H1 (cell line): ENCODE results near the gene MCF2L. TPM values are rescaled to one million over a fixed set of nuclear protein-coding genes. Genes with fewer than 3 reads are reported as not detected.

Experiments
- CTCF ChIA-PET: fragments of 300-600 bp; sonication (Branson Sonifier 250); formaldehyde crosslinking; loops from one replicate; lab custom pipeline; 2021; ENCODE audit not compliant: partially characterized antibody; lab: Charles Lee
- POLR2A ChIA-PET: fragments of 300-600 bp; sonication (Branson Sonifier 250); formaldehyde crosslinking; loops from one replicate; lab custom pipeline; 2021; ENCODE audit warnings: inconsistent platforms; ENCODE audit not compliant: partially characterized antibody; lab: Charles Lee
- DNase-seq, 2 experiments: peaks; one replicate each; pipeline versions ENCODE4 v3.0.0 to v3.0.0-alpha.2; 2010 to 2022; ENCODE audit warnings: low spot score in 2 of 2, low read depth in 1 of 2, mixed read lengths in 1 of 2
- FAIRE-seq: peaks from 2 replicates; lab custom pipeline; 2011; peaks lifted over from hg19 to GRCh38; lab: Jason Lieb, UNC
- H2AFZ ChIP-seq: 2 replicates; pipeline ENCODE4 v1.8.1; 2012; ENCODE audit warnings: low read length, inconsistent platforms
- H2AK5ac ChIP-seq: 2 replicates; pipeline ENCODE4 v1.6.1; 2013; ENCODE audit warnings: low read depth, low read length
- H2BK120ac ChIP-seq: replicated peaks from 2 replicates; pipeline ENCODE3; 2013; ENCODE audit warnings: low read depth, low read length, inconsistent platforms
- H2BK12ac ChIP-seq: 2 replicates; pipeline ENCODE4 v1.6.1; 2013; ENCODE audit warnings: low read depth, low read length
- H2BK15ac ChIP-seq: 2 replicates; pipeline ENCODE4 v1.6.1; 2013; ENCODE audit warnings: low read length
- H2BK20ac ChIP-seq: 2 replicates; pipeline ENCODE4 v1.6.1; 2013; ENCODE audit warnings: low read length
- H2BK5ac ChIP-seq: 2 replicates; pipeline ENCODE4 v1.6.1; 2013; ENCODE audit warnings: low read depth, low read length
- H3K14ac ChIP-seq: 2 replicates; pipeline ENCODE4 v1.6.1; 2013; ENCODE audit warnings: inconsistent platforms; ENCODE audit not compliant: insufficient read length
- H3K18ac ChIP-seq: 2 replicates; pipeline ENCODE4 v1.6.1; 2013; ENCODE audit warnings: low read length; ENCODE audit errors: extremely low read depth
- H3K23ac ChIP-seq: 2 replicates; pipeline ENCODE4 v1.6.1; 2013; ENCODE audit warnings: inconsistent platforms; ENCODE audit not compliant: insufficient read length
- H3K23me2 ChIP-seq: 2 replicates; pipeline ENCODE4 v1.6.1; 2013; ENCODE audit warnings: low read depth, low read length
- H3K27ac ChIP-seq: 2 replicates; pipeline ENCODE4 v1.6.1; 2011; ENCODE audit warnings: low read depth, low read length, inconsistent platforms
- H3K27me3 ChIP-seq, 4 experiments: replicated peaks in 1 of 4; 1 replicate in 1 of 4; 2 replicates in 3 of 4; pipeline versions ENCODE4 v1.6.1 to v1.8.1; 2011 to 2013; ENCODE audit warnings: low read length in 3 of 4, mild to moderate bottlenecking in 3 of 4, inconsistent platforms in 2 of 4, mixed read lengths in 2 of 4, moderate library complexity in 1 of 4; ENCODE audit not compliant: control insufficient read depth in 3 of 4, insufficient read depth in 3 of 4; ENCODE audit errors: extremely low read depth in 1 of 4
- H3K36me3 ChIP-seq, 4 experiments: 2 replicates each; pipeline versions ENCODE4 v1.6.1 to v1.8.1; 2011 to 2013; ENCODE audit warnings: mild to moderate bottlenecking in 4 of 4, low read length in 3 of 4, moderate library complexity in 2 of 4, control low read depth in 1 of 4, inconsistent platforms in 1 of 4; ENCODE audit not compliant: insufficient read depth in 4 of 4, control insufficient read depth in 2 of 4
- H3K4ac ChIP-seq: replicated peaks from 2 replicates; pipeline ENCODE3; 2013; ENCODE audit warnings: low read length, low read depth, mixed read lengths, inconsistent platforms; ENCODE audit not compliant: insufficient read length
- H3K4me1 ChIP-seq, 4 experiments: replicated peaks in 1 of 4; 1 replicate in 1 of 4; 2 replicates in 3 of 4; pipeline versions ENCODE4 v1.6.1 to v1.8.1; 2011 to 2013; ENCODE audit warnings: low read length in 3 of 4, inconsistent platforms in 2 of 4, mixed read lengths in 1 of 4; ENCODE audit not compliant: insufficient read depth in 4 of 4, control insufficient read depth in 3 of 4
- H3K4me2 ChIP-seq, 2 experiments: 2 replicates each; pipeline versions ENCODE4 v1.6.1 to v1.8.1; 2011 to 2013; ENCODE audit warnings: low read depth in 2 of 2, low read length in 2 of 2, control low read depth in 1 of 2, inconsistent platforms in 1 of 2, mild to moderate bottlenecking in 1 of 2; ENCODE audit not compliant: insufficient read depth in 1 of 2
- H3K4me3 ChIP-seq, 4 experiments: fragments of 200-600, 300-600 bp in 1 of 4; sonication (generic), shearing (Covaris generic), sonication (Bioruptor Twin) in 1 of 4; 2 replicates each; pipeline versions ENCODE4 v1.5.1 to v1.8.1; 2011 to 2016; ENCODE audit warnings: low read length in 4 of 4, low read depth in 3 of 4, control low read depth in 2 of 4, inconsistent platforms in 2 of 4, mild to moderate bottlenecking in 2 of 4, mixed read lengths in 1 of 4, moderate library complexity in 1 of 4; ENCODE audit not compliant: insufficient read depth in 2 of 4; ENCODE audit errors: extremely low read depth in 1 of 4
- H3K56ac ChIP-seq: replicated peaks from 2 replicates; pipeline ENCODE3; 2013; ENCODE audit warnings: low read depth, mild to moderate bottlenecking, mixed read lengths, low read length, inconsistent platforms; ENCODE audit not compliant: insufficient read length
- H3K79me1 ChIP-seq: 2 replicates; pipeline ENCODE4 v1.6.1; 2013; ENCODE audit warnings: low read depth, low read length, control low read depth
- H3K79me2 ChIP-seq, 2 experiments: 2 replicates each; pipeline versions ENCODE4 v1.6.1 to v1.8.1; 2012 to 2013; ENCODE audit warnings: low read length in 2 of 2, mild to moderate bottlenecking in 2 of 2, inconsistent platforms in 1 of 2; ENCODE audit not compliant: insufficient read depth in 2 of 2, control insufficient read depth in 1 of 2
- H3K9ac ChIP-seq, 4 experiments: replicated peaks in 1 of 4; 1 replicate in 1 of 4; 2 replicates in 3 of 4; pipeline versions ENCODE4 v1.6.1 to v1.8.1; 2011 to 2013; ENCODE audit warnings: low read depth in 3 of 4, low read length in 3 of 4, control low read depth in 2 of 4, mild to moderate bottlenecking in 2 of 4, moderate library complexity in 2 of 4, inconsistent platforms in 1 of 4; ENCODE audit errors: extremely low read depth in 1 of 4
- H3K9me3 ChIP-seq, 2 experiments: 2 replicates each; pipeline versions ENCODE4 v1.6.1 to v1.8.1; 2012 to 2013; ENCODE audit warnings: mild to moderate bottlenecking in 2 of 2, moderate library complexity in 2 of 2, control low read depth in 1 of 2, inconsistent platforms in 1 of 2, low read depth in 1 of 2, low read length in 1 of 2, mixed read lengths in 1 of 2; ENCODE audit not compliant: insufficient read depth in 2 of 2
- H4K20me1 ChIP-seq, 2 experiments: replicated peaks in 1 of 2; 2 replicates each; pipeline versions ENCODE3 to v1.8.1; 2011 to 2013; ENCODE audit warnings: inconsistent platforms in 2 of 2, low read length in 2 of 2, mild to moderate bottlenecking in 1 of 2; ENCODE audit not compliant: insufficient read depth in 2 of 2, control insufficient read depth in 1 of 2
- H4K5ac ChIP-seq: 2 replicates; pipeline ENCODE4 v1.6.1; 2013; ENCODE audit warnings: low read length, low read depth, mixed read lengths, inconsistent platforms; ENCODE audit not compliant: insufficient read length
- H4K8ac ChIP-seq: 2 replicates; pipeline ENCODE4 v1.8.0; 2013; ENCODE audit warnings: mild to moderate bottlenecking, moderate library complexity, low read length, inconsistent platforms; ENCODE audit not compliant: insufficient read depth; ENCODE audit errors: extremely low read depth
- H4K91ac ChIP-seq: replicated peaks from 2 replicates; pipeline ENCODE3; 2013; ENCODE audit warnings: low read length, mixed read lengths, inconsistent platforms; ENCODE audit not compliant: insufficient read length
- BRCA1 ChIP-seq: IDR thresholded peaks from 2 replicates; pipeline ENCODE4 v1.6.1; 2012; ENCODE audit warnings: low read depth, low read length, improper control_type of control experiment
- CHD1 ChIP-seq: IDR thresholded peaks from 2 replicates; pipeline ENCODE4 v1.6.1; 2012; ENCODE audit warnings: low read depth, low read length, improper control_type of control experiment
- EZH2 ChIP-seq: fragments of 200-600 bp; sonication (generic); IDR thresholded peaks from 2 replicates; pipeline ENCODE4 v1.7.1; 2012; ENCODE audit warnings: low read depth, mild to moderate bottlenecking, moderate library complexity, low read length, inconsistent platforms; ENCODE audit not compliant: severe bottlenecking
- HDAC6 ChIP-seq: IDR thresholded peaks from one replicate; pipeline ENCODE4 v1.7.1; 2012; ENCODE audit warnings: low read depth, mild to moderate bottlenecking, inconsistent platforms, low read length, moderate library complexity
- JUN ChIP-seq: IDR thresholded peaks from 2 replicates; pipeline ENCODE4 v1.6.1; 2011; ENCODE audit warnings: low read depth, mild to moderate bottlenecking, improper control_type of control experiment, low read length
- MAFK ChIP-seq: IDR thresholded peaks from 2 replicates; pipeline ENCODE4 v1.6.1; 2012; ENCODE audit warnings: low read depth, mild to moderate bottlenecking, improper control_type of control experiment, low read length
- NRF1 ChIP-seq: IDR thresholded peaks from 2 replicates; pipeline ENCODE4 v1.6.1; 2011; ENCODE audit warnings: mild to moderate bottlenecking, low read depth, low read length, improper control_type of control experiment
- RAD21 ChIP-seq, 2 experiments: IDR thresholded peaks in 1 of 2; conservative IDR thresholded peaks in 1 of 2; 2 replicates each; pipeline ENCODE4 v1.6.1; 2011; ENCODE audit warnings: low read depth in 2 of 2, low read length in 2 of 2, improper control_type of control experiment in 1 of 2, inconsistent platforms in 1 of 2, mild to moderate bottlenecking in 1 of 2, moderate library complexity in 1 of 2
- RNF2 ChIP-seq: fragments of 200-900, 300-1000 bp; sonication (generic); IDR thresholded peaks from 2 replicates; pipeline ENCODE4 v1.7.1; 2016; ENCODE audit warnings: borderline replicate concordance, low read depth, mild to moderate bottlenecking, antibody characterized with exemption, low read length; ENCODE audit not compliant: poor library complexity, severe bottlenecking; ENCODE audit errors: missing control alignments
- SIX5 ChIP-seq: IDR thresholded peaks from 2 replicates; pipeline ENCODE4 v1.6.1; 2011; ENCODE audit warnings: mild to moderate bottlenecking, low read depth, low read length
- SP4 ChIP-seq: IDR thresholded peaks from 2 replicates; pipeline ENCODE4 v1.6.1; 2012; ENCODE audit warnings: low read length, inconsistent platforms
- SRF ChIP-seq: IDR thresholded peaks from 2 replicates; pipeline ENCODE4 v1.6.1; 2011; ENCODE audit warnings: mild to moderate bottlenecking, low read depth, low read length, moderate library complexity
- YY1 ChIP-seq: IDR thresholded peaks from 2 replicates; pipeline ENCODE4 v1.6.1; 2011; ENCODE audit warnings: low read depth, mild to moderate bottlenecking, low read length
- WGBS, 2 experiments: shearing (Covaris generic) in 1 of 2; methylation state at CpG; one replicate each; pipeline versions ENCODE4 v1.1.6 to v1.1.7; 2013 to 2015; ENCODE audit warnings: low lambda C conversion rate in 2 of 2, mixed read lengths in 2 of 2, inconsistent platforms in 1 of 2, low coverage in 1 of 2, missing lambda C conversion rate in 1 of 2; ENCODE audit not compliant: insufficient replicate concordance in 2 of 2, insufficient coverage in 1 of 2, insufficient read length in 1 of 2; ENCODE audit errors: extremely low coverage in 1 of 2, missing lambda C conversion rate in 1 of 2; 5-methylcytosine and 5-hydroxymethylcytosine counted together
- polyA plus RNA-seq, 7 experiments: library from polyadenylated mRNA; depleted of rRNA in 3 of 7; stranded (reverse) in 5 of 7; unstranded in 2 of 7; fragments of >200 nt in 5 of 7; fragments of 200-250 nt in 2 of 7; gene quantifications; 1 replicate in 5 of 7; 2 replicates in 1 of 7; 4 replicates in 1 of 7; pipeline versions ENCODE4 v1.2.1 to v1.2.3, GENCODE V29; 2011 to 2013; ENCODE audit warnings: missing spikeins in 2 of 7, mixed read lengths in 2 of 7
- total RNA-seq: library from RNA; stranded (reverse); fragmentation: NEBNext Ultra II Directional; extraction: Animal tissue kit (Norgen Biotek cat#: 25700); gene quantifications from 2 replicates; pipeline ENCODE4 v1.2.1, GENCODE V29; 2021
- TF ChIP-seq, protein P1 (sequence below): IDR thresholded peaks from 2 replicates; pipeline ENCODE4 v1.6.1; 2011; ENCODE audit warnings: low read length, improper control_type of control experiment

Gene MCF2L
- total and polyA plus RNA-seq, 2 of the 8 experiments (the other 6 are each of a cell fraction or from before 2014, with no cell fraction given): 10.1 to 24.4 TPM

DNA sequence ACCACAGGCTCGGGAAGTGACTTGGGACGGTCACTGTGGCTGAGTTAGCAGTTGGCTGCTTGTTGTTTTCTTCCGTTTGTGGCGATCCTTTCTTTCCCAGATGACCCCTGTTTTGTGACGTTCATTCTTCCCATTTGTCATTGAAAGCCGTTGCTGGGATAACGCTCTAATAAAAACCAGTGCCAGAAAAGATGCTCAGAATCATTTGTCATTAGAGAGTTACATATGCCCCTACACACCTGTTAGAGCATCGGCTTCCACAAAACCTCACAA, 39.3 kb upstream of the MCF2L start:
- H3K36me3 ChIP-seq: no peaks in the 10 kb centered on the region
- H3K27me3 ChIP-seq: no peaks in the 10 kb centered on the region
- no peaks in the 10 kb centered on the region for H3K79me2 ChIP-seq
- H4K8ac ChIP-seq: no peak overlapping the region
- H3K18ac ChIP-seq: no peak overlapping the region
- no peak overlapping the region for H3K14ac ChIP-seq
- H2BK15ac ChIP-seq: no peak overlapping the region
- no peak overlapping the region for H4K91ac ChIP-seq
- H3K79me1 ChIP-seq: no peaks in the 10 kb centered on the region; the same call in 1 of the 2 replicates
- H2BK120ac ChIP-seq: no peak overlapping the region
- no peak for FAIRE-seq
- DNase-seq: no peak
- ChIA-PET CTCF (interaction anchor here (1.6 to 3.6 kb wide), 5 partner anchors 9 to 55 kb away, joined by 7 to 24 read pairs (median 8); no protein-coding TSS in a partner anchor), POLR2A (interaction anchor here (1.9 kb wide), 1 partner anchor 10 kb away, joined by 6 read pairs; no protein-coding TSS in a partner anchor)
- no peak overlapping the region for H2BK20ac ChIP-seq
- 91% methylated on average over 8 of the region's 8 CpGs; no CpG with 5 or more reads in 1 of the 2 experiments for WGBS, 2 experiments
- no peak overlapping the region for H3K4me3 ChIP-seq
- no peak overlapping the region for H3K23ac ChIP-seq
- H4K20me1 ChIP-seq: peaks cover 2 to 4% of the 10 kb centered on the region in 2 experiments
- peak overlapping the region; percentile 33; the same call in 1 of the 2 replicates for H2BK12ac ChIP-seq
- no peak overlapping the region for H3K4ac ChIP-seq
- no peak overlapping the region for H3K56ac ChIP-seq
- H2BK5ac ChIP-seq: no peak overlapping the region
- no peak overlapping the region for H2AFZ ChIP-seq
- H2AK5ac ChIP-seq: no peak overlapping the region
- H3K27ac ChIP-seq: no peak overlapping the region
- peaks cover 0 to 17% (median 8%) of the 10 kb centered on the region in 4 experiments; a peak in 4 of 7 replicates for H3K4me1 ChIP-seq
- H3K9me3 ChIP-seq: peaks cover 4 to 10% of the 10 kb centered on the region in 2 experiments
- H3K4me2 ChIP-seq: no peak overlapping the region
- no peak overlapping the region for H3K9ac ChIP-seq
- H4K5ac ChIP-seq: no peak overlapping the region
- H3K23me2 ChIP-seq: no peaks in the 10 kb centered on the region
- TF ChIP-seq RAD21 (IDR thresholded peaks at IDR 0.05 in 1 of 2, conservative IDR thresholded peaks at IDR 0.05 in 1 of 2; ENCODE audit: low read depth in 2 of 2, low read length in 2 of 2) (no peak), HDAC6 (no peak), SP4 (no peak), MAFK (no peak), EZH2 (no peak), JUN (no peak), NRF1 (no peak), BRCA1 (no peak), SRF (no peak), YY1 (no peak), CHD1 (no peak), SIX5 (no peak), RNF2 (no peak)
- TF ChIP-seq, protein P1, sequence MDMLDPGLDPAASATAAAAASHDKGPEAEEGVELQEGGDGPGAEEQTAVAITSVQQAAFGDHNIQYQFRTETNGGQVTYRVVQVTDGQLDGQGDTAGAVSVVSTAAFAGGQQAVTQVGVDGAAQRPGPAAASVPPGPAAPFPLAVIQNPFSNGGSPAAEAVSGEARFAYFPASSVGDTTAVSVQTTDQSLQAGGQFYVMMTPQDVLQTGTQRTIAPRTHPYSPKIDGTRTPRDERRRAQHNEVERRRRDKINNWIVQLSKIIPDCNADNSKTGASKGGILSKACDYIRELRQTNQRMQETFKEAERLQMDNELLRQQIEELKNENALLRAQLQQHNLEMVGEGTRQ: no peak
